H9 (cell line): ENCODE results near the gene FAF1. TPM values are rescaled to one million over a fixed set of nuclear protein-coding genes. Genes with fewer than 3 reads are reported as not detected.

Source experiments
- DNase-seq: peaks from one replicate; pipeline ENCODE4 v3.0.0-alpha.2; 2017
- H2AFZ ChIP-seq: one replicate; pipeline ENCODE4 v1.6.1; 2013; ENCODE audit warnings: mild to moderate bottlenecking, low read length, control low read depth, moderate library complexity
- H2AK5ac ChIP-seq: 2 replicates; pipeline ENCODE4 v1.6.1; 2013; ENCODE audit warnings: low read length, control low read depth, mixed read lengths; ENCODE audit not compliant: insufficient read length
- H2BK120ac ChIP-seq: one replicate; pipeline ENCODE4 v1.6.1; 2013; ENCODE audit warnings: low read depth, mild to moderate bottlenecking, low read length, control low read depth, inconsistent platforms; ENCODE audit not compliant: poor library complexity, severe bottlenecking
- H2BK12ac ChIP-seq: 2 replicates; pipeline ENCODE4 v1.6.1; 2013; ENCODE audit warnings: low read length, control low read depth, mixed read lengths, low read depth; ENCODE audit not compliant: insufficient read length
- H2BK15ac ChIP-seq: 2 replicates; pipeline ENCODE4 v1.6.1; 2013; ENCODE audit warnings: low read depth, low read length, control low read depth
- H2BK20ac ChIP-seq: one replicate; pipeline ENCODE4 v1.6.1; 2013; ENCODE audit warnings: low read depth, mild to moderate bottlenecking, low read length, control low read depth, inconsistent platforms; ENCODE audit not compliant: poor library complexity, severe bottlenecking
- H2BK5ac ChIP-seq: 2 replicates; pipeline ENCODE4 v1.6.1; 2013; ENCODE audit warnings: low read length, control low read depth, mixed read lengths; ENCODE audit not compliant: insufficient read length
- H3K14ac ChIP-seq: 2 replicates; pipeline ENCODE4 v1.6.1; 2013; ENCODE audit warnings: low read length, control low read depth; ENCODE audit not compliant: insufficient read depth
- H3K18ac ChIP-seq: 2 replicates; pipeline ENCODE4 v1.6.1; 2013; ENCODE audit warnings: low read depth, mild to moderate bottlenecking, mixed read lengths, low read length, control low read depth; ENCODE audit not compliant: insufficient read length
- H3K23ac ChIP-seq: 2 replicates; pipeline ENCODE4 v1.6.1; 2013; ENCODE audit warnings: low read length, control low read depth, mixed read lengths, low read depth; ENCODE audit not compliant: insufficient read length
- H3K23me2 ChIP-seq: 2 replicates; pipeline ENCODE4 v1.6.1; 2013; ENCODE audit warnings: low read depth, mild to moderate bottlenecking, mixed read lengths, low read length, control low read depth; ENCODE audit not compliant: insufficient read length, poor library complexity, severe bottlenecking
- H3K27ac ChIP-seq: 2 replicates; pipeline ENCODE4 v1.5.1; 2013; ENCODE audit warnings: low read length, control low read depth, mixed read lengths, low read depth; ENCODE audit not compliant: insufficient read length
- H3K27me3 ChIP-seq: 2 replicates; pipeline ENCODE4 v1.6.1; 2013; ENCODE audit warnings: low read length, control low read depth, inconsistent platforms; ENCODE audit not compliant: insufficient read depth
- H3K4ac ChIP-seq: 2 replicates; pipeline ENCODE4 v1.6.1; 2013; ENCODE audit warnings: low read depth, mild to moderate bottlenecking, control low read depth, inconsistent platforms, low read length, moderate library complexity
- H3K4me1 ChIP-seq: 2 replicates; pipeline ENCODE4 v1.6.1; 2013; ENCODE audit warnings: low read length, control low read depth, inconsistent platforms; ENCODE audit not compliant: insufficient read depth
- H3K4me2 ChIP-seq: 2 replicates; pipeline ENCODE4 v1.6.1; 2013; ENCODE audit warnings: low read length, control low read depth, mixed read lengths; ENCODE audit not compliant: insufficient read length, insufficient read depth
- H3K56ac ChIP-seq: 2 replicates; pipeline ENCODE4 v1.6.1; 2013; ENCODE audit warnings: low read depth, mild to moderate bottlenecking, mixed read lengths, low read length, control low read depth; ENCODE audit not compliant: insufficient read length
- H3K79me1 ChIP-seq: 2 replicates; pipeline ENCODE4 v1.6.1; 2013; ENCODE audit warnings: low read depth, mild to moderate bottlenecking, moderate library complexity, low read length, control low read depth, inconsistent platforms; ENCODE audit not compliant: insufficient read depth, poor library complexity, severe bottlenecking
- H3K79me2 ChIP-seq: 2 replicates; pipeline ENCODE4 v1.6.1; 2013; ENCODE audit warnings: low read length, control low read depth, inconsistent platforms; ENCODE audit not compliant: insufficient read depth
- H3K9ac ChIP-seq: 2 replicates; pipeline ENCODE4 v1.6.1; 2013; ENCODE audit warnings: low read length, control low read depth, mixed read lengths; ENCODE audit not compliant: insufficient read length; ENCODE audit errors: extremely low read depth
- H3K9me3 ChIP-seq: one replicate; pipeline ENCODE4 v1.6.1; 2013; ENCODE audit warnings: low read depth, low read length, inconsistent platforms; ENCODE audit not compliant: control insufficient read depth
- H3T11ph ChIP-seq: one replicate; pipeline ENCODE4 v1.6.1; 2013; ENCODE audit warnings: mild to moderate bottlenecking, low read length, control low read depth, inconsistent platforms
- H4K20me1 ChIP-seq: one replicate; pipeline ENCODE4 v1.6.1; 2013; ENCODE audit not compliant: control insufficient read depth, insufficient read length, insufficient read depth
- H4K5ac ChIP-seq: 2 replicates; pipeline ENCODE4 v1.6.1; 2013; ENCODE audit warnings: low read depth, mild to moderate bottlenecking, mixed read lengths, low read length, control low read depth; ENCODE audit not compliant: insufficient read length
- H4K8ac ChIP-seq: replicated peaks from 2 replicates; pipeline ENCODE4 v1.6.1; 2013; ENCODE audit warnings: low read length, control low read depth, mixed read lengths, low read depth; ENCODE audit not compliant: insufficient read length
- H4K91ac ChIP-seq: 2 replicates; pipeline ENCODE4 v1.6.1; 2013; ENCODE audit warnings: low read depth, mild to moderate bottlenecking, moderate library complexity, mixed read lengths, low read length, control low read depth; ENCODE audit not compliant: insufficient read length
- H3K27ac Mint-ChIP-seq, 3 experiments: 2 replicates in 2 of 3; 3 replicates in 1 of 3; pipeline ENCODE4 v1.8.0; 2020 to 2021; ENCODE audit warnings: mixed read lengths in 3 of 3, mild to moderate bottlenecking in 1 of 3, moderate library complexity in 1 of 3
- H3K27me3 Mint-ChIP-seq: 2 replicates; pipeline ENCODE4 v1.8.0; 2021; ENCODE audit warnings: low read depth, mild to moderate bottlenecking, moderate library complexity, mixed read lengths
- H3K36me3 Mint-ChIP-seq, 3 experiments: 2 replicates in 2 of 3; 3 replicates in 1 of 3; pipeline ENCODE4 v1.8.0; 2020 to 2021; ENCODE audit warnings: low read depth in 3 of 3, mixed read lengths in 3 of 3; ENCODE audit not compliant: insufficient read depth in 1 of 3
- H3K4me1 Mint-ChIP-seq, 2 experiments: 2 replicates each; pipeline ENCODE4 v1.8.0; 2020; ENCODE audit warnings: mixed read lengths in 2 of 2
- H3K4me3 Mint-ChIP-seq, 2 experiments: 2 replicates in 1 of 2; 3 replicates in 1 of 2; pipeline ENCODE4 v1.8.0; 2020 to 2021; ENCODE audit warnings: mild to moderate bottlenecking in 2 of 2, mixed read lengths in 2 of 2, moderate library complexity in 1 of 2
- H3K9me3 Mint-ChIP-seq, 2 experiments: 2 replicates in 1 of 2; 3 replicates in 1 of 2; pipeline ENCODE4 v1.8.0; 2020; ENCODE audit warnings: mild to moderate bottlenecking in 2 of 2, mixed read lengths in 2 of 2, moderate library complexity in 1 of 2
- WGBS: extraction: QIAGEN DNeasy Blood & Tissue Kit; methylation state at CpG from one replicate; pipeline ENCODE4 v1.1.7; 2013; ENCODE audit warnings: missing lambda C conversion rate, low lambda C conversion rate, mixed read lengths; ENCODE audit not compliant: insufficient read length; ENCODE audit errors: extremely low coverage; 5-methylcytosine and 5-hydroxymethylcytosine counted together
- total RNA-seq: library from RNA; stranded (reverse); gene quantifications from 2 replicates; pipeline ENCODE4 v1.2.1, GENCODE V29; 2021
- TF ChIP-seq, protein P1 (sequence below): fragments of 200-600 bp; sonication (generic); conservative IDR thresholded peaks from 3 replicates; pipeline ENCODE4 v1.8.0; 2021; ENCODE audit warnings: antibody characterized with exemption, mild to moderate bottlenecking

FAF1 gene
- total RNA-seq, 1 experiment from 2014 or later, result 60.8 TPM

DNA sequence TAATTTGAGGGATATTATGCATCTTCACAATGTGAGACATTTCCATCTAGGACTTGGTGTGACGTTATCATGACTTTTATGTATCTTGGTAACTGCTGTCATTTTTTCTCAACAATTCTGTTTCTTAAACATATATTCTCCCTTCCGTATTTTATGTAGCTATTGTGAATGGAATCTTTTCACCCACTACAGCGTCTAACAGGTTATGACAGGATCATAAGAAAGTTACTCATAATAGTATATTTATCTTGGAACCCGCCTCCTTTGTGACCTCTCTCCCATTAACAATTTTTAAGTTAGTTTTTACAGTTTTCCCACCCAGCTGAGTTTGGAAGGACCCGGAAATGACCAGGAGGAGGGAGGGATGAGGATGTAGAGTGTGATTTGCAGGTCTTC lies 530.1 kb downstream of the FAF1 start:
- no peaks in the 10 kb centered on the region for H3K79me1 ChIP-seq
- TF ChIP-seq, protein P1, sequence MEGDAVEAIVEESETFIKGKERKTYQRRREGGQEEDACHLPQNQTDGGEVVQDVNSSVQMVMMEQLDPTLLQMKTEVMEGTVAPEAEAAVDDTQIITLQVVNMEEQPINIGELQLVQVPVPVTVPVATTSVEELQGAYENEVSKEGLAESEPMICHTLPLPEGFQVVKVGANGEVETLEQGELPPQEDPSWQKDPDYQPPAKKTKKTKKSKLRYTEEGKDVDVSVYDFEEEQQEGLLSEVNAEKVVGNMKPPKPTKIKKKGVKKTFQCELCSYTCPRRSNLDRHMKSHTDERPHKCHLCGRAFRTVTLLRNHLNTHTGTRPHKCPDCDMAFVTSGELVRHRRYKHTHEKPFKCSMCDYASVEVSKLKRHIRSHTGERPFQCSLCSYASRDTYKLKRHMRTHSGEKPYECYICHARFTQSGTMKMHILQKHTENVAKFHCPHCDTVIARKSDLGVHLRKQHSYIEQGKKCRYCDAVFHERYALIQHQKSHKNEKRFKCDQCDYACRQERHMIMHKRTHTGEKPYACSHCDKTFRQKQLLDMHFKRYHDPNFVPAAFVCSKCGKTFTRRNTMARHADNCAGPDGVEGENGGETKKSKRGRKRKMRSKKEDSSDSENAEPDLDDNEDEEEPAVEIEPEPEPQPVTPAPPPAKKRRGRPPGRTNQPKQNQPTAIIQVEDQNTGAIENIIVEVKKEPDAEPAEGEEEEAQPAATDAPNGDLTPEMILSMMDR, result no peak

More for the DNA sequence above, 530.1 kb downstream of the FAF1 start:
- no peak overlapping the region for H4K91ac ChIP-seq
- H4K5ac ChIP-seq, result no peak overlapping the region
- Mint-ChIP-seq H3K27ac (no peak overlapping the region), H3K4me3 (peak overlapping the region; percentile 37 to 77), H3K4me1 (peaks cover 21 to 32% of the 10 kb centered on the region in 2 experiments), H3K9me3 (no peaks in the 10 kb centered on the region; a peak in 1 of 5 replicates), H3K27me3 (peaks cover 99% of the 10 kb centered on the region), H3K36me3 (no peaks in the 10 kb centered on the region; a peak in 1 of 7 replicates)
- no peak overlapping the region for H3K18ac ChIP-seq
- no peak overlapping the region for H2AK5ac ChIP-seq
- no peaks in the 10 kb centered on the region for H3K79me2 ChIP-seq
- H3K9me3 ChIP-seq, result no peaks in the 10 kb centered on the region
- H3K9ac ChIP-seq, result no peak overlapping the region
- no peak overlapping the region for H3K4ac ChIP-seq
- no peak for DNase-seq
- no peak overlapping the region for H3K23ac ChIP-seq
- no peak overlapping the region for H3T11ph ChIP-seq
- H2BK120ac ChIP-seq, result no peak overlapping the region
- H4K20me1 ChIP-seq, result no peaks in the 10 kb centered on the region
- H3K4me2 ChIP-seq, result peak overlapping the region; percentile 59
- H4K8ac ChIP-seq, result no peak overlapping the region
- H2AFZ ChIP-seq, result no peak overlapping the region
- peaks cover 10% of the 10 kb centered on the region for H3K23me2 ChIP-seq
- no peak overlapping the region for H2BK20ac ChIP-seq
- no peak overlapping the region for H2BK12ac ChIP-seq
- H3K27ac ChIP-seq, result no peak overlapping the region
- H2BK15ac ChIP-seq, result no peak overlapping the region
- peaks cover 74% of the 10 kb centered on the region for H3K27me3 ChIP-seq
- H3K56ac ChIP-seq, result no peak overlapping the region
- H2BK5ac ChIP-seq, result no peak overlapping the region
- no peak overlapping the region for H3K14ac ChIP-seq
- peaks cover 2% of the 10 kb centered on the region; the same call in 1 of the 2 replicates for H3K4me1 ChIP-seq
- no CpG with 5 or more reads among the region's 5 CpGs for WGBS
